H1 (cell line): Measurements from ENCODE around the gene HBA2. TPM values are rescaled to one million over a fixed set of nuclear protein-coding genes. Genes with fewer than 3 reads are reported as not detected.
"Not testable (repeated sequence)": the region's sequence is repeated elsewhere in the genome, so short reads cannot be mapped to it uniquely, and the experiment has no call there.

Source experiments
- CTCF ChIA-PET: fragments of 300-600 bp; sonication (Branson Sonifier 250); formaldehyde crosslinking; loops from one replicate; lab custom pipeline; 2021; ENCODE audit not compliant: partially characterized antibody; lab: Charles Lee
- POLR2A ChIA-PET: fragments of 300-600 bp; sonication (Branson Sonifier 250); formaldehyde crosslinking; loops from one replicate; lab custom pipeline; 2021; ENCODE audit warnings: inconsistent platforms; ENCODE audit not compliant: partially characterized antibody; lab: Charles Lee
- DNase-seq, 2 experiments: peaks; one replicate each; pipeline versions ENCODE4 v3.0.0 to v3.0.0-alpha.2; 2010 to 2022; ENCODE audit warnings: low spot score in 2 of 2, low read depth in 1 of 2, mixed read lengths in 1 of 2
- FAIRE-seq: peaks from 2 replicates; lab custom pipeline; 2011; peaks lifted over from hg19 to GRCh38; lab: Jason Lieb, UNC
- H2AFZ ChIP-seq: 2 replicates; pipeline ENCODE4 v1.8.1; 2012; ENCODE audit warnings: low read length, inconsistent platforms
- H2AK5ac ChIP-seq: 2 replicates; pipeline ENCODE4 v1.6.1; 2013; ENCODE audit warnings: low read depth, low read length
- H2BK120ac ChIP-seq: replicated peaks from 2 replicates; pipeline ENCODE3; 2013; ENCODE audit warnings: low read depth, low read length, inconsistent platforms
- H2BK12ac ChIP-seq: 2 replicates; pipeline ENCODE4 v1.6.1; 2013; ENCODE audit warnings: low read depth, low read length
- H2BK15ac ChIP-seq: 2 replicates; pipeline ENCODE4 v1.6.1; 2013; ENCODE audit warnings: low read length
- H2BK20ac ChIP-seq: 2 replicates; pipeline ENCODE4 v1.6.1; 2013; ENCODE audit warnings: low read length
- H2BK5ac ChIP-seq: 2 replicates; pipeline ENCODE4 v1.6.1; 2013; ENCODE audit warnings: low read depth, low read length
- H3K14ac ChIP-seq: 2 replicates; pipeline ENCODE4 v1.6.1; 2013; ENCODE audit warnings: inconsistent platforms; ENCODE audit not compliant: insufficient read length
- H3K18ac ChIP-seq: 2 replicates; pipeline ENCODE4 v1.6.1; 2013; ENCODE audit warnings: low read length; ENCODE audit errors: extremely low read depth
- H3K23ac ChIP-seq: 2 replicates; pipeline ENCODE4 v1.6.1; 2013; ENCODE audit warnings: inconsistent platforms; ENCODE audit not compliant: insufficient read length
- H3K23me2 ChIP-seq: 2 replicates; pipeline ENCODE4 v1.6.1; 2013; ENCODE audit warnings: low read depth, low read length
- H3K27ac ChIP-seq: 2 replicates; pipeline ENCODE4 v1.6.1; 2011; ENCODE audit warnings: low read depth, low read length, inconsistent platforms
- H3K27me3 ChIP-seq, 4 experiments: replicated peaks in 1 of 4; 1 replicate in 1 of 4; 2 replicates in 3 of 4; pipeline versions ENCODE4 v1.6.1 to v1.8.1; 2011 to 2013; ENCODE audit warnings: low read length in 3 of 4, mild to moderate bottlenecking in 3 of 4, inconsistent platforms in 2 of 4, mixed read lengths in 2 of 4, moderate library complexity in 1 of 4; ENCODE audit not compliant: control insufficient read depth in 3 of 4, insufficient read depth in 3 of 4; ENCODE audit errors: extremely low read depth in 1 of 4
- H3K36me3 ChIP-seq, 4 experiments: 2 replicates each; pipeline versions ENCODE4 v1.6.1 to v1.8.1; 2011 to 2013; ENCODE audit warnings: mild to moderate bottlenecking in 4 of 4, low read length in 3 of 4, moderate library complexity in 2 of 4, control low read depth in 1 of 4, inconsistent platforms in 1 of 4; ENCODE audit not compliant: insufficient read depth in 4 of 4, control insufficient read depth in 2 of 4
- H3K4ac ChIP-seq: replicated peaks from 2 replicates; pipeline ENCODE3; 2013; ENCODE audit warnings: low read length, low read depth, mixed read lengths, inconsistent platforms; ENCODE audit not compliant: insufficient read length
- H3K4me1 ChIP-seq, 4 experiments: replicated peaks in 1 of 4; 1 replicate in 1 of 4; 2 replicates in 3 of 4; pipeline versions ENCODE4 v1.6.1 to v1.8.1; 2011 to 2013; ENCODE audit warnings: low read length in 3 of 4, inconsistent platforms in 2 of 4, mixed read lengths in 1 of 4; ENCODE audit not compliant: insufficient read depth in 4 of 4, control insufficient read depth in 3 of 4
- H3K4me2 ChIP-seq, 2 experiments: 2 replicates each; pipeline versions ENCODE4 v1.6.1 to v1.8.1; 2011 to 2013; ENCODE audit warnings: low read depth in 2 of 2, low read length in 2 of 2, control low read depth in 1 of 2, inconsistent platforms in 1 of 2, mild to moderate bottlenecking in 1 of 2; ENCODE audit not compliant: insufficient read depth in 1 of 2
- H3K4me3 ChIP-seq, 4 experiments: fragments of 200-600, 300-600 bp in 1 of 4; sonication (generic), shearing (Covaris generic), sonication (Bioruptor Twin) in 1 of 4; 2 replicates each; pipeline versions ENCODE4 v1.5.1 to v1.8.1; 2011 to 2016; ENCODE audit warnings: low read length in 4 of 4, low read depth in 3 of 4, control low read depth in 2 of 4, inconsistent platforms in 2 of 4, mild to moderate bottlenecking in 2 of 4, mixed read lengths in 1 of 4, moderate library complexity in 1 of 4; ENCODE audit not compliant: insufficient read depth in 2 of 4; ENCODE audit errors: extremely low read depth in 1 of 4
- H3K56ac ChIP-seq: replicated peaks from 2 replicates; pipeline ENCODE3; 2013; ENCODE audit warnings: low read depth, mild to moderate bottlenecking, mixed read lengths, low read length, inconsistent platforms; ENCODE audit not compliant: insufficient read length
- H3K79me1 ChIP-seq: 2 replicates; pipeline ENCODE4 v1.6.1; 2013; ENCODE audit warnings: low read depth, low read length, control low read depth
- H3K79me2 ChIP-seq, 2 experiments: 2 replicates each; pipeline versions ENCODE4 v1.6.1 to v1.8.1; 2012 to 2013; ENCODE audit warnings: low read length in 2 of 2, mild to moderate bottlenecking in 2 of 2, inconsistent platforms in 1 of 2; ENCODE audit not compliant: insufficient read depth in 2 of 2, control insufficient read depth in 1 of 2
- H3K9ac ChIP-seq, 4 experiments: replicated peaks in 1 of 4; 1 replicate in 1 of 4; 2 replicates in 3 of 4; pipeline versions ENCODE4 v1.6.1 to v1.8.1; 2011 to 2013; ENCODE audit warnings: low read depth in 3 of 4, low read length in 3 of 4, control low read depth in 2 of 4, mild to moderate bottlenecking in 2 of 4, moderate library complexity in 2 of 4, inconsistent platforms in 1 of 4; ENCODE audit errors: extremely low read depth in 1 of 4
- H3K9me3 ChIP-seq, 2 experiments: 2 replicates each; pipeline versions ENCODE4 v1.6.1 to v1.8.1; 2012 to 2013; ENCODE audit warnings: mild to moderate bottlenecking in 2 of 2, moderate library complexity in 2 of 2, control low read depth in 1 of 2, inconsistent platforms in 1 of 2, low read depth in 1 of 2, low read length in 1 of 2, mixed read lengths in 1 of 2; ENCODE audit not compliant: insufficient read depth in 2 of 2
- H4K20me1 ChIP-seq, 2 experiments: replicated peaks in 1 of 2; 2 replicates each; pipeline versions ENCODE3 to v1.8.1; 2011 to 2013; ENCODE audit warnings: inconsistent platforms in 2 of 2, low read length in 2 of 2, mild to moderate bottlenecking in 1 of 2; ENCODE audit not compliant: insufficient read depth in 2 of 2, control insufficient read depth in 1 of 2
- H4K5ac ChIP-seq: 2 replicates; pipeline ENCODE4 v1.6.1; 2013; ENCODE audit warnings: low read length, low read depth, mixed read lengths, inconsistent platforms; ENCODE audit not compliant: insufficient read length
- H4K8ac ChIP-seq: 2 replicates; pipeline ENCODE4 v1.8.0; 2013; ENCODE audit warnings: mild to moderate bottlenecking, moderate library complexity, low read length, inconsistent platforms; ENCODE audit not compliant: insufficient read depth; ENCODE audit errors: extremely low read depth
- H4K91ac ChIP-seq: replicated peaks from 2 replicates; pipeline ENCODE3; 2013; ENCODE audit warnings: low read length, mixed read lengths, inconsistent platforms; ENCODE audit not compliant: insufficient read length
- WGBS, 2 experiments: shearing (Covaris generic) in 1 of 2; methylation state at CpG; one replicate each; pipeline versions ENCODE4 v1.1.6 to v1.1.7; 2013 to 2015; ENCODE audit warnings: low lambda C conversion rate in 2 of 2, mixed read lengths in 2 of 2, inconsistent platforms in 1 of 2, low coverage in 1 of 2, missing lambda C conversion rate in 1 of 2; ENCODE audit not compliant: insufficient replicate concordance in 2 of 2, insufficient coverage in 1 of 2, insufficient read length in 1 of 2; ENCODE audit errors: extremely low coverage in 1 of 2, missing lambda C conversion rate in 1 of 2; 5-methylcytosine and 5-hydroxymethylcytosine counted together
- polyA plus RNA-seq, 7 experiments: library from polyadenylated mRNA; depleted of rRNA in 3 of 7; stranded (reverse) in 5 of 7; unstranded in 2 of 7; fragments of >200 nt in 5 of 7; fragments of 200-250 nt in 2 of 7; gene quantifications; 1 replicate in 5 of 7; 2 replicates in 1 of 7; 4 replicates in 1 of 7; pipeline versions ENCODE4 v1.2.1 to v1.2.3, GENCODE V29; 2011 to 2013; ENCODE audit warnings: missing spikeins in 2 of 7, mixed read lengths in 2 of 7
- total RNA-seq: library from RNA; stranded (reverse); fragmentation: NEBNext Ultra II Directional; extraction: Animal tissue kit (Norgen Biotek cat#: 25700); gene quantifications from 2 replicates; pipeline ENCODE4 v1.2.1, GENCODE V29; 2021

HBA2 gene
- total and polyA plus RNA-seq, 2 of the 8 experiments (the other 6 are each of a cell fraction or from before 2014, with no cell fraction given), result 6.1 TPM; not detected in 1

DNA sequence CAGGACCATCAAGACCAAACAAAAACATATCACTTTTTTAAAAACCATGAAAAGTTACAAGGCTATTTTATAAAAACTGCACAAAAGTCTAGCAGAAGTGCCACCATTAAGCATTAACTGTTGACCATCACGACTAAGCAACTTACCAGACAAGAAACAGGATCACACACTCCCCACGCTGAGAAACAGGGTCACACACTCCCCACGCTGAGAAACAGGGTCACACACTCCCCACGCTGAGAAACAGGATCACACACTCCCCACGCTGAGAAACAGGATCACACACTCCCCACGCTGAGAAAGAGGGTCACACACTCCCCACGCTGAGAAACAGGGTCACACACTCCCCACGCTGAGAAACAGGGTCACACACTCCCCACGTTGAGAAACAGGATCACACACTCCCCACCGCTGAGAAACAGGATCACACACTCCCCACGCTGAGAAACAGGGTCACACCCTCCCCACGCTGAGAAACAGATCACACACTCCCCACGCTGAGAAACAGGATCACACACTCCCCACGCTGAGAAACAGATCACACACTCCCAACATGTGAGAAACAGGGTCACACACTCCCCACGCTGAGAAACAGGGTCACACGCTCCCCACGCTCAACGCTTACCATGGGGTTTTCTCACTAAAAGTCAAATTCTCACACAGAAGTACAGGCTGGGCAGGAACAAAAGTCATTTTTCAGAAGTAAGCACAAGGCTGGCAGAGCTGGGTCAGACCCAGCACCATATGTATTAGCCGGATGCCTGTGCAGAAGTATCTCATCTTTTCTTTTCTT lies 48.9 kb upstream of the HBA2 start:
- not testable (repeated sequence) for H3K23ac ChIP-seq, H3K4ac ChIP-seq, H3K9ac ChIP-seq, H4K5ac ChIP-seq, H3K14ac ChIP-seq, FAIRE-seq, H3K79me1 ChIP-seq, H3K27me3 ChIP-seq, H2BK15ac ChIP-seq, H2BK120ac ChIP-seq, H3K56ac ChIP-seq, H3K4me1 ChIP-seq, H2AFZ ChIP-seq, H3K23me2 ChIP-seq, H3K9me3 ChIP-seq, DNase-seq, H3K36me3 ChIP-seq, H2BK20ac ChIP-seq, H3K79me2 ChIP-seq, H3K18ac ChIP-seq, H3K4me2 ChIP-seq, H4K8ac ChIP-seq, H4K20me1 ChIP-seq, H2AK5ac ChIP-seq, H3K27ac ChIP-seq, H2BK5ac ChIP-seq, H2BK12ac ChIP-seq, H4K91ac ChIP-seq, H3K4me3 ChIP-seq
- POLR2A ChIA-PET, result interaction anchor here (0.5 kb wide), 1 partner anchor 13 kb away, joined by 3 read pairs; no protein-coding TSS in a partner anchor
- CTCF ChIA-PET, result interaction anchor here (1.2 to 4.3 kb wide), 2 partner anchors 9 to 17 kb away, joined by 6 to 14 read pairs; no protein-coding TSS in a partner anchor
- 87% methylated on average over 14 of the region's 19 CpGs; no CpG with 5 or more reads in 1 of the 2 experiments for WGBS, 2 experiments
